Activated CD8-positive, alpha-beta memory T cell treated with anti-CD3 and anti-CD28 coated beads, Interleukin-2, amount 10 ng/mL, durations not matched to agents 7 days and 5 days (primary cell): Measurements from ENCODE around the gene CASKIN2. TPM values are rescaled to one million over a fixed set of nuclear protein-coding genes. Genes with fewer than 3 reads are reported as not detected.

Experiments used
- ATAC-seq: fragments of 150-1000 bp; cut with Tn5 transposase; one replicate; pipeline ENCODE4 v1.10.0; 2021; ENCODE audit warnings: moderate library complexity
- CTCF ChIA-PET: fragments of 350-600 bp; sonication (Branson Sonifier 250); formaldehyde crosslinking; loops from one replicate; lab custom pipeline; 2021; ENCODE audit warnings: antibody characterized with exemption; lab: Charles Lee
- DNase-seq: peaks from one replicate; pipeline ENCODE4 v3.0.0-alpha.2; 2020
- H3K27ac Mint-ChIP-seq: one replicate; pipeline ENCODE4 v1.8.0; 2021; ENCODE audit warnings: mild to moderate bottlenecking, mixed read lengths
- H3K27me3 Mint-ChIP-seq: one replicate; pipeline ENCODE4 v1.8.0; 2021; ENCODE audit warnings: mixed read lengths
- H3K36me3 Mint-ChIP-seq: one replicate; pipeline ENCODE4 v1.8.0; 2021; ENCODE audit warnings: mild to moderate bottlenecking, mixed read lengths
- H3K4me1 Mint-ChIP-seq: one replicate; pipeline ENCODE4 v1.8.0; 2021; ENCODE audit warnings: mixed read lengths
- H3K4me3 Mint-ChIP-seq: one replicate; pipeline ENCODE4 v1.8.0; 2021; ENCODE audit warnings: mild to moderate bottlenecking, moderate library complexity, mixed read lengths
- H3K9me3 Mint-ChIP-seq: one replicate; pipeline ENCODE4 v1.8.0; 2022; ENCODE audit warnings: low read depth, mixed read lengths
- total RNA-seq, 2 experiments: library from RNA; stranded (reverse); gene quantifications; one replicate each; pipeline ENCODE4 v1.2.3, GENCODE V29; 2021

CASKIN2 gene
- total RNA-seq, 2 experiments from 2014 or later = 2.3 to 4.5 TPM

GRCh38 chr17:75553295-75554110, 38.2 kb upstream of the CASKIN2 start:
- peaks cover 4% of the 10 kb centered on the region for H3K4me1 Mint-ChIP-seq
- H3K27me3 Mint-ChIP-seq = no peaks in the 10 kb centered on the region
- H3K36me3 Mint-ChIP-seq = no peaks in the 10 kb centered on the region
- no peaks in the 10 kb centered on the region for H3K9me3 Mint-ChIP-seq
- H3K27ac Mint-ChIP-seq = no peak overlapping the region
- no peak overlapping the region for H3K4me3 Mint-ChIP-seq
- DNase-seq (no peak), ATAC-seq (no peak)
- CTCF ChIA-PET = interaction anchor here (0.6 to 0.7 kb wide), 2 partner anchors 23 to 153 kb away, joined by 3 to 5 read pairs; no protein-coding TSS in a partner anchor

- no peak for DNase-seq
- CTCF ChIA-PET = interaction anchor here (0.6 to 1.3 kb wide), 2 partner anchors 24 to 36 kb away, joined by 3 to 5 read pairs; no protein-coding TSS in a partner anchor
- Mint-ChIP-seq H3K27ac (no peak overlapping the region), H3K27me3 (no peaks in the 10 kb centered on the region), H3K4me1 (peaks cover 4% of the 10 kb centered on the region), H3K36me3 (no peaks in the 10 kb centered on the region), H3K9me3 (no peaks in the 10 kb centered on the region), H3K4me3 (no peak overlapping the region)
- no peak for ATAC-seq
Measured at GRCh38 chr17:75552425-75553294, 37.3 kb upstream of the CASKIN2 start.

GRCh38 chr17:75551266-75551665, 35.9 kb upstream of the CASKIN2 start:
- CTCF ChIA-PET = no interaction called here
- H3K9me3 Mint-ChIP-seq = no peaks in the 10 kb centered on the region
- H3K4me3 Mint-ChIP-seq = no peak overlapping the region
- H3K27ac Mint-ChIP-seq = no peak overlapping the region
- peaks cover 4% of the 10 kb centered on the region for H3K4me1 Mint-ChIP-seq
- no peaks in the 10 kb centered on the region for H3K36me3 Mint-ChIP-seq
- DNase-seq = no peak
- no peaks in the 10 kb centered on the region for H3K27me3 Mint-ChIP-seq
- ATAC-seq = no peak

- CTCF ChIA-PET = no interaction called here
- no peaks in the 10 kb centered on the region for H3K36me3 Mint-ChIP-seq
- H3K27ac Mint-ChIP-seq = no peak overlapping the region
Measured at GRCh38 chr17:75550139-75550465, 34.8 kb upstream of the CASKIN2 start.

GRCh38 chr17:75549246-75550138, 34.2 kb upstream of the CASKIN2 start:
- ATAC-seq = no peak
- H3K9me3 Mint-ChIP-seq = no peaks in the 10 kb centered on the region
- no peak overlapping the region for H3K27ac Mint-ChIP-seq
- H3K4me3 Mint-ChIP-seq = no peak overlapping the region
- CTCF ChIA-PET = no interaction called here
- no peaks in the 10 kb centered on the region for H3K36me3 Mint-ChIP-seq
- DNase-seq = no peak
- H3K27me3 Mint-ChIP-seq = no peaks in the 10 kb centered on the region
- H3K4me1 Mint-ChIP-seq = peaks cover 4% of the 10 kb centered on the region

More at GRCh38 chr17:75550139-75550465, 34.8 kb upstream of the CASKIN2 start:
- no peak for DNase-seq
- Mint-ChIP-seq H3K9me3 (no peaks in the 10 kb centered on the region), H3K4me3 (no peak overlapping the region), H3K27me3 (no peaks in the 10 kb centered on the region), H3K4me1 (peaks cover 4% of the 10 kb centered on the region)
- no peak for ATAC-seq

- Mint-ChIP-seq H3K9me3 (no peaks in the 10 kb centered on the region), H3K27ac (no peak overlapping the region), H3K4me3 (no peak overlapping the region), H3K27me3 (no peaks in the 10 kb centered on the region), H3K4me1 (peaks cover 4% of the 10 kb centered on the region), H3K36me3 (no peaks in the 10 kb centered on the region)
- no peak for DNase-seq
- peak; percentile 12 for ATAC-seq
- CTCF ChIA-PET = no interaction called here
Measured at GRCh38 chr17:75548813-75549212, 33.5 kb upstream of the CASKIN2 start.

GRCh38 chr17:75547091-75547490, 31.8 kb upstream of the CASKIN2 start:
- peaks cover 4% of the 10 kb centered on the region for H3K4me1 Mint-ChIP-seq
- H3K9me3 Mint-ChIP-seq = no peaks in the 10 kb centered on the region
- no peak overlapping the region for H3K27ac Mint-ChIP-seq
- ATAC-seq (no peak), DNase-seq (no peak)
- CTCF ChIA-PET = no interaction called here
- H3K27me3 Mint-ChIP-seq = no peaks in the 10 kb centered on the region
- no peaks in the 10 kb centered on the region for H3K36me3 Mint-ChIP-seq
- no peak overlapping the region for H3K4me3 Mint-ChIP-seq

GRCh38 chr17:75546181-75546580, 30.8 kb upstream of the CASKIN2 start:
- ATAC-seq (no peak), DNase-seq (no peak)
- no peaks in the 10 kb centered on the region for H3K36me3 Mint-ChIP-seq
- no peaks in the 10 kb centered on the region for H3K27me3 Mint-ChIP-seq
- CTCF ChIA-PET = no interaction called here
- H3K27ac Mint-ChIP-seq = no peak overlapping the region
- peaks cover 4% of the 10 kb centered on the region for H3K4me1 Mint-ChIP-seq
- no peak overlapping the region for H3K4me3 Mint-ChIP-seq
- H3K9me3 Mint-ChIP-seq = no peaks in the 10 kb centered on the region

GRCh38 chr17:75544250-75544649, 28.9 kb upstream of the CASKIN2 start:
- Mint-ChIP-seq H3K27me3 (no peaks in the 10 kb centered on the region), H3K4me1 (peaks cover 4% of the 10 kb centered on the region), H3K36me3 (no peaks in the 10 kb centered on the region), H3K9me3 (no peaks in the 10 kb centered on the region), H3K4me3 (no peak overlapping the region), H3K27ac (no peak overlapping the region)
- ATAC-seq (no peak), DNase-seq (no peak)
- CTCF ChIA-PET = interaction anchor here (1.7 kb wide), 1 partner anchor 28 kb away, joined by 5 read pairs; the partner anchor contains the start of gene TSEN54

- Mint-ChIP-seq H3K9me3 (no peaks in the 10 kb centered on the region), H3K4me1 (no peaks in the 10 kb centered on the region), H3K27ac (no peak overlapping the region), H3K4me3 (no peak overlapping the region), H3K27me3 (no peaks in the 10 kb centered on the region), H3K36me3 (no peaks in the 10 kb centered on the region)
- DNase-seq (no peak), ATAC-seq (no peak)
- CTCF ChIA-PET = interaction anchor here (1.1 to 1.7 kb wide), 2 partner anchors 26 to 205 kb away, joined by 4 to 5 read pairs; partner anchors contain the start of gene TSEN54
Measured at GRCh38 chr17:75542728-75543336, 27.5 kb upstream of the CASKIN2 start.

GRCh38 chr17:75542229-75542628, 26.9 kb upstream of the CASKIN2 start:
- no peak for DNase-seq
- no peaks in the 10 kb centered on the region for H3K27me3 Mint-ChIP-seq
- CTCF ChIA-PET = interaction anchor here (1.7 kb wide), 1 partner anchor 26 kb away, joined by 5 read pairs; the partner anchor contains the start of gene TSEN54
- ATAC-seq = no peak
- no peaks in the 10 kb centered on the region for H3K4me1 Mint-ChIP-seq
- H3K27ac Mint-ChIP-seq = no peak overlapping the region
- H3K9me3 Mint-ChIP-seq = no peaks in the 10 kb centered on the region
- no peaks in the 10 kb centered on the region for H3K36me3 Mint-ChIP-seq
- no peak overlapping the region for H3K4me3 Mint-ChIP-seq

GRCh38 chr17:75540923-75541503, 25.7 kb upstream of the CASKIN2 start:
- H3K27ac Mint-ChIP-seq = no peak overlapping the region
- H3K27me3 Mint-ChIP-seq = no peaks in the 10 kb centered on the region
- no peaks in the 10 kb centered on the region for H3K36me3 Mint-ChIP-seq
- H3K4me3 Mint-ChIP-seq = no peak overlapping the region
- H3K4me1 Mint-ChIP-seq = peaks cover 3% of the 10 kb centered on the region
- ATAC-seq (no peak), DNase-seq (no peak)
- CTCF ChIA-PET = no interaction called here
- H3K9me3 Mint-ChIP-seq = no peaks in the 10 kb centered on the region
